Measurements from ENCODE around the gene NCKAP5L.

NCKAP5L gene

DNA sequence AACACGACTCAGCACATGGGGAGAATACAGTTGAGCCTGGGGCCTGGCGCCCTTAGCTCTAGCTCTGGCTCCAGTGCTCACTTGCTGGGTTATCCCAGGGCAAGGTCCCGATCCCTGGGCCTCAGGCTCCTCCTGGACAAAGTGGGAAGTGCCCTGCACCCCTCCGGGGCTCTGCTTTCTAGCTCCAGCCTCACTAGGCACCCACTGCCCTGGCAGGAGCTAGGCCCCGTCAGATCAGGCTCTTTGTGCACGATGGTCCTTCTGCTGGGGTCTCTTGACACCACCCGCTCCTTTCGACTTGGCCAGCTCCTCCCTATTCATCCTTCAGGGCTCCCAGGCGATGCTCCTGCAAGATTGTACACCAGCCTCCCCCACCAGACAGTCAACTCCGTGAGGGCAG, 23.4 kb downstream of the NCKAP5L start:
- no peak for DNase-seq (ENCODE audit: low read depth)
- TF ChIP-seq, protein P1, sequence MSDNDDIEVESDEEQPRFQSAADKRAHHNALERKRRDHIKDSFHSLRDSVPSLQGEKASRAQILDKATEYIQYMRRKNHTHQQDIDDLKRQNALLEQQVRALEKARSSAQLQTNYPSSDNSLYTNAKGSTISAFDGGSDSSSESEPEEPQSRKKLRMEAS (IDR thresholded peaks at IDR 0.05; ENCODE audit: low read depth, low read length) = no peak
- TF ChIP-seq MYC (IDR thresholded peaks at IDR 0.05; ENCODE audit: low read depth, low read length) (no peak), POLR2A (IDR thresholded peaks at IDR 0.05; ENCODE audit: extremely low read depth, insufficient read length) (no peak)
- TF ChIP-seq, protein P2, sequence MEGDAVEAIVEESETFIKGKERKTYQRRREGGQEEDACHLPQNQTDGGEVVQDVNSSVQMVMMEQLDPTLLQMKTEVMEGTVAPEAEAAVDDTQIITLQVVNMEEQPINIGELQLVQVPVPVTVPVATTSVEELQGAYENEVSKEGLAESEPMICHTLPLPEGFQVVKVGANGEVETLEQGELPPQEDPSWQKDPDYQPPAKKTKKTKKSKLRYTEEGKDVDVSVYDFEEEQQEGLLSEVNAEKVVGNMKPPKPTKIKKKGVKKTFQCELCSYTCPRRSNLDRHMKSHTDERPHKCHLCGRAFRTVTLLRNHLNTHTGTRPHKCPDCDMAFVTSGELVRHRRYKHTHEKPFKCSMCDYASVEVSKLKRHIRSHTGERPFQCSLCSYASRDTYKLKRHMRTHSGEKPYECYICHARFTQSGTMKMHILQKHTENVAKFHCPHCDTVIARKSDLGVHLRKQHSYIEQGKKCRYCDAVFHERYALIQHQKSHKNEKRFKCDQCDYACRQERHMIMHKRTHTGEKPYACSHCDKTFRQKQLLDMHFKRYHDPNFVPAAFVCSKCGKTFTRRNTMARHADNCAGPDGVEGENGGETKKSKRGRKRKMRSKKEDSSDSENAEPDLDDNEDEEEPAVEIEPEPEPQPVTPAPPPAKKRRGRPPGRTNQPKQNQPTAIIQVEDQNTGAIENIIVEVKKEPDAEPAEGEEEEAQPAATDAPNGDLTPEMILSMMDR (IDR thresholded peaks at IDR 0.05; ENCODE audit: low read depth, low read length) = no peak
- H3K4me3 ChIP-seq (ENCODE audit: low read depth, low read length) = no peak overlapping the region

DNA sequence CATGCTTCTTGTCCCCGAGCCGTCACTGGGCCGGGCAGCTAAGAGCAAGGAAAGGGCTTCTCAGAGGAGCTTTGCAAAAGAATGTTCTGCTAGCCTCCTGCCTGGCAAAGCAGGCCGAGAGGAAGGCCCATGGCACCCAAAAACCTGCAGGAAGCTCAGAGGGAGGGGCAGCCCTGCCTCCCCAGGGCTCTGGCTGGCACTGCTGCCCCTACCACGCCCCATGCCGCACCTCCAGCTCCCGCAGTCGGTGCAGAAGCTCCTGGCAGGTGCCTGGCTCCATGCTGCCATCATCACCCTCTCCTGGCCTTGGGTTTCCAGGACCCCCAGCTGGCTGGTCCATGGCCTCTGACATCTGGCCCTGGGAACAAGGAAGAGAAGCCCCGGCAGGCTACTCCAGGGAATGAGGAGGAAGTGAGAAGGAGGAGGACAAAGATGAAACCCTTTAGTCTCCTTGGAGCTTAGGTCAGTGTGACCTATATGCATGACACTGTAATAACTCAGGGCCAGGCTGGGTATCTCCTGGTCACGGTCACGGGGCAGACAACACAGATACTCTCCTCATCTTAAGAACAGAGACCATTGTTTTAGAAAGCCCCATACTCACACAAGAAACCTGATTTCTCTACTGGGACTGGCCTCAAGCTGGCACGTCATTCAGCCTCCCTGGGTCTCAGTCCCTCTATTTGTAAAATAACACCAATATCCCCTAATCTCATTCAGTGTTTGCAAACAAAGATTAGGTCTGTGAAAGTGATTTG, 24.3 kb downstream of the NCKAP5L start:
- no peak for DNase-seq (ENCODE audit: low read depth)
- H3K4me3 ChIP-seq (ENCODE audit: low read depth, low read length) = no peak overlapping the region
- no peak for TF ChIP-seq POLR2A (IDR thresholded peaks at IDR 0.05; ENCODE audit: extremely low read depth, insufficient read length)
- no peak for TF ChIP-seq MYC (IDR thresholded peaks at IDR 0.05; ENCODE audit: low read depth, low read length)
- TF ChIP-seq, protein P1 (IDR thresholded peaks at IDR 0.05; ENCODE audit: low read depth, low read length) = no peak
- TF ChIP-seq, protein P2 (IDR thresholded peaks at IDR 0.05; ENCODE audit: low read depth, low read length) = no peak

DNA sequence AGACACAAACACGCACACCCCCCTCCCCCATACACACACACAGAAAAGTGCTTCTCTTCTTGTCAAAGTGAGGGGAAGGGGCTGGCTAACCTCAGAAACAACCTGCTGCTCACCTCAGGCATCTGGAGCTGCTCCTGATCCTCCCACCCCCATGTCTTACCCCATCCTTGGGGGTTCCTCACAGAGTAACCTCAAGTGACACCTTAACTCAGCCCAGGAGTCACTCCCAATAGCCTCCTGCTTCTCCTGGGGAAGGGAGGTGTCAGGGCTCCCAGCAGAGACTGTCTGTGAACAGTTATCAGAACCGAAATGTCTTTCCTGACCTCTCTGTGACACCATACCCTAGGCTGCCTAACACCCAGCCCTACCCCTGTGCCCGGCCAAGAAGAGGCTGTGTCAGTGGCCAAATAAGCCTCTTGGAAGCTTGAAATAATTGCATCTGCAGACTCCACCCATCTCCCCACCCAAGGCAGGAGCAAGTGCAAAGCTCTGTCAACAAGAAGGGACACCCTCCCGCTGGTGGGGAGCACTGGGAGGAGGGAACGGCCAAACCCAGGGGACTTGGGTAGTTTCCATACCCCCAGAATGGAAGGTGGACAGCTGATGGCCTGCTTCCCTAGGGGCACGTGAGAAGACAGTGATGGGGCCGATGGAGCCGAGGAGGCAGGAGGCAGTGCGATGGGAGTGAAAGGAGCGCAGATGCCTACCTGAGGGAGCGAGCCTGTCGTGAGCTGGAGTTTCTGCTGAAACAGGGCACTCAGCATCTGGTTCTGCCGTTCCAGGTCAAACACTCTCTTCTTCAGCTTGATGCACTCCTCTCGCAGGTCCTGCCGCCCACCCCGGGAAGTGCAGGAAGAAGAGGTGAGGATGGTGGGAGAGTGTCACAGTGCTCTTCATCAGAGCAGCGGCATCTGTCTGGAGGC, 26.8 kb downstream of the NCKAP5L start:
- no peak for DNase-seq (ENCODE audit: low read depth)
- TF ChIP-seq MYC (IDR thresholded peaks at IDR 0.05; ENCODE audit: low read depth, low read length) = no peak
- TF ChIP-seq, protein P1 (IDR thresholded peaks at IDR 0.05; ENCODE audit: low read depth, low read length) = no peak
- TF ChIP-seq, protein P2 (IDR thresholded peaks at IDR 0.05; ENCODE audit: low read depth, low read length) = no peak
- H3K4me3 ChIP-seq (ENCODE audit: low read depth, low read length) = no peak overlapping the region

DNA sequence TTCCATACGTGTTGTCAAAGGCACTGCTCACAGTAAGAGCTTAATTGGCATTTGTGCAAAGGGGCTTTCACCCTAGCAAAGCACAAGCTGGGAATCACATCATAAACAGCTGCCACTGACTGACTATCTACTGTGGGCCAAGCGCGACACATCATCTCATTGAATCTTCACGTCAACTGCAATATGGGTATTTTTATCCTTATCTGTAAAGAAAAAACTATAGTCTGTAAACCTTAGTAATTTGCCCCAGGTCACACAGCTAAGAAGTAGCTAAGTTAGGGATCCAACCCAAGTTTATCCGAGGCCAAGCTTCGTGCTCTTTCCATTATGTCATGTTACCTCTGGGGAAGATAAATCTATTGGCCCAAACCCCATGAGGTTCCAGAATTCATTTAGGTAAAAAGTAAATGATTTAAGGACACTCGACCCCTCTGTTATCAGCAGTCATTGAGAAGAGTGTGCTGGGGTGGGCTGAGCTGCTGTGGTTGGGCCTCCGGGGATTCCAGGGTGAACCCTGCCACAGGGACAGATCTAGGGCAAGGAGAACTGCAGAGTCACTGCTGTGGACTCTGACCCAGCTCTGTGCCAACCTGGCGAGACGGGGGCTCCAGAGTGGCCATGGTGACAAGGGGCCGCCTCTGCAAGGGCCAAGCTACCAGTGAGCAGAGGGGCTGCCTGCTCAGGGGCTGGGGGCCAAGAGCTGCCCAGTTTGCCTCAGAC, 27.6 kb downstream of the NCKAP5L start:
- no peak for TF ChIP-seq MYC (IDR thresholded peaks at IDR 0.05; ENCODE audit: low read depth, low read length)
- no peak for TF ChIP-seq POLR2A (IDR thresholded peaks at IDR 0.05; ENCODE audit: extremely low read depth, insufficient read length)
- TF ChIP-seq, protein P1 (IDR thresholded peaks at IDR 0.05; ENCODE audit: low read depth, low read length) = no peak
- no peak overlapping the region for H3K4me3 ChIP-seq (ENCODE audit: low read depth, low read length)
- no peak for DNase-seq (ENCODE audit: low read depth)

DNA sequence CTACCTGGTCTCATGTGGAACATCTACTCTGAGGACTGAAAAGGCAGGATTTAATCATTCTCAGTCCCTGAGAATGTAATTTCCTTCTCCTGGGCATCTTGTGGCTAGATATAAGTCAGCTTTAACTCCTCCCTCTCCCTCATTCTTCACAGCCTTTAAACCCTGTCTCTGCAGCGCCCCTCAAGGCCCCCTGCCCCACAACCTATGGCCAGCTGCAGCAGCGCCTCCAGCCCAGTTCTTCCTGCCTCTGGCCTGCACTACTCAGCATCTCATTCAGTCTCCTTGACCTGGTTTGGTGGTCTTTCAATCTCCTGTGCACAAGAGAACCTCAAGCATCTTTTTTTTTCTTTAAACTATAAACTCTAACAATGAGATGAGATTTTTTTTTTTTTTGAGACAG, 29.3 kb downstream of the NCKAP5L start:
- no peak for DNase-seq (ENCODE audit: low read depth)
- H3K4me3 ChIP-seq (ENCODE audit: low read depth, low read length) = no peak overlapping the region
- TF ChIP-seq MYC (IDR thresholded peaks at IDR 0.05; ENCODE audit: low read depth, low read length) (no peak), POLR2A (IDR thresholded peaks at IDR 0.05; ENCODE audit: extremely low read depth, insufficient read length) (no peak)
- TF ChIP-seq, protein P2 (IDR thresholded peaks at IDR 0.05; ENCODE audit: low read depth, low read length) = no peak

Measured in NB4 (cell line).